Measurements from ENCODE around the gene FAR2. TPM values are rescaled to one million over a fixed set of nuclear protein-coding genes. Genes with fewer than 3 reads are reported as not detected.

Gene FAR2
- total RNA-seq, 1 experiment from 2014 or later = 22.1 TPM

- Histone ChIP-seq H2BK15ac (ENCODE audit: low read depth, low read length) (no peak overlapping the region), H3K18ac (ENCODE audit: insufficient read length, low read depth, low read length) (no peak overlapping the region), H2AFZ (ENCODE audit: low read length) (no peak overlapping the region), H3K56ac (ENCODE audit: insufficient read length, low read depth, low read length) (no peak overlapping the region), H3K4me2 (ENCODE audit: insufficient read depth, insufficient read length, low read length) (no peak overlapping the region), H2BK120ac (ENCODE audit: low read depth, low read length, poor library complexity, severe bottlenecking) (no peak overlapping the region), H4K91ac (ENCODE audit: insufficient read length, low read depth, low read length) (no peak overlapping the region), H3K4ac (ENCODE audit: low read depth, low read length) (no peak overlapping the region), H3K23me2 (ENCODE audit: insufficient read length, low read depth, low read length, poor library complexity, severe bottlenecking) (no peaks in the 10 kb centered on the region), H3K27me3 (ENCODE audit: insufficient read depth, low read length) (no peaks in the 10 kb centered on the region), H3K23ac (ENCODE audit: insufficient read length, low read depth, low read length) (no peak overlapping the region), H3K14ac (ENCODE audit: insufficient read depth, low read length) (no peak overlapping the region), H2BK12ac (ENCODE audit: insufficient read length, low read depth, low read length) (no peak overlapping the region), H4K20me1 (ENCODE audit: control insufficient read depth, insufficient read depth, insufficient read length) (no peaks in the 10 kb centered on the region), H3K4me1 (ENCODE audit: insufficient read depth, low read length) (no peaks in the 10 kb centered on the region), H3K79me2 (ENCODE audit: insufficient read depth, low read length) (no peaks in the 10 kb centered on the region), H3K27ac (ENCODE audit: insufficient read length, low read depth, low read length) (no peak overlapping the region), H3K79me1 (ENCODE audit: insufficient read depth, low read depth, low read length, poor library complexity, severe bottlenecking) (no peaks in the 10 kb centered on the region), H3K9ac (ENCODE audit: extremely low read depth, insufficient read length, low read length) (no peak overlapping the region), H2AK5ac (ENCODE audit: insufficient read length, low read length) (no peak overlapping the region), H4K8ac (replicated peaks; ENCODE audit: insufficient read length, low read depth, low read length) (no peak overlapping the region), H2BK20ac (ENCODE audit: low read depth, low read length, poor library complexity, severe bottlenecking) (no peak overlapping the region), H2BK5ac (ENCODE audit: insufficient read length, low read length) (no peak overlapping the region), H3K9me3 (ENCODE audit: control insufficient read depth, low read depth, low read length) (no peaks in the 10 kb centered on the region), H4K5ac (ENCODE audit: insufficient read length, low read depth, low read length) (no peak overlapping the region), H3T11ph (ENCODE audit: low read length) (no peak overlapping the region)
- Mint-ChIP-seq H3K27me3 (ENCODE audit: low read depth) (no peaks in the 10 kb centered on the region), H3K27ac (no peak overlapping the region), H3K9me3 (peaks cover 14 to 16% of the 10 kb centered on the region in 2 experiments), H3K4me1 (peaks cover 7% of the 10 kb centered on the region in 2 experiments), H3K4me3 (no peak overlapping the region), H3K36me3 (ENCODE audit: insufficient read depth in 1 of 3, low read depth in 3 of 3) (peaks cover 27 to 34% (median 30%) of the 10 kb centered on the region in 3 experiments)
- WGBS (ENCODE audit: extremely low coverage, insufficient read length, low lambda C conversion rate) = 100% methylated on average over 1 of the region's 4 CpGs
- DNase-seq = no peak
- no peak for TF ChIP-seq CTCF (conservative IDR thresholded peaks at IDR 0.05)
Observed at GRCh38 chr12:29167445-29167844, 18.4 kb downstream of the FAR2 start.
